Measurements from ENCODE around the gene PROC.
A peak's percentile ranks its signal among the peaks of the same experiment; 100 is the strongest.

Gene PROC

DNA sequence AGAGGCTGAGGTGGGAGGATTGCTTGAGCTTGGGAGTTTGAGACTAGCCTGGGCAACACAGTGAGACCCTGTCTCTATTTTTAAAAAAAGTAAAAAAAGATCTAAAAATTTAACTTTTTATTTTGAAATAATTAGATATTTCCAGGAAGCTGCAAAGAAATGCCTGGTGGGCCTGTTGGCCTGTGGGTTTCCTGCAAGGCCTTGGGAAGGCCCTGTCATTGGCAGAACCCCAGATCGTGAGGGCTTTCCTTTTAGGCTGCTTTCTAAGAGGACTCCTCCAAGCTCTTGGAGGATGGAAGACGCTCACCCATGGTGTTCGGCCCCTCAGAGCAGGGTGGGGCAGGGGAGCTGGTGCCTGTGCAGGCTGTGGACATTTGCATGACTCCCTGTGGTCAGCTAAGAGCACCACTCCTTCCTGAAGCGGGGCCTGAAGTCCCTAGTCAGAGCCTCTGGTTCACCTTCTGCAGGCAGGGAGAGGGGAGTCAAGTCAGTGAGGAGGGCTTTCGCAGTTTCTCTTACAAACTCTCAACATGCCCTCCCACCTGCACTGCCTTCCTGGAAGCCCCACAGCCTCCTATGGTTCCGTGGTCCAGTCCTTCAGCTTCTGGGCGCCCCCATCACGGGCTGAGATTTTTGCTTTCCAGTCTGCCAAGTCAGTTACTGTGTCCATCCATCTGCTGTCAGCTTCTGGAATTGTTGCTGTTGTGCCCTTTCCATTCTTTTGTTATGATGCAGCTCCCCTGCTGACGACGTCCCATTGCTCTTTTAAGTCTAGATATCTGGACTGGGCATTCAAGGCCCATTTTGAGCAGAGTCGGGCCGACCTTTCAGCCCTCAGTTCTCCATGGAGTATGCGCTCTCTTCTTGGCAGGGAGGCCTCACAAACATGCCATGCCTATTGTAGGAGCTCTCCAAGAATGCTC is 6.6 kb downstream of the PROC start:
- Histone ChIP-seq H3K4me1 (ENCODE audit: control insufficient read depth in 2 of 2, insufficient read depth in 1 of 2, low read depth in 1 of 2, low read length in 2 of 2) (peaks cover 4 to 5% of the 10 kb centered on the region in 2 donors), H3K9ac (ENCODE audit: low read depth, low read length, poor library complexity) (no peak overlapping the region), H3K4ac (ENCODE audit: low read length) (no peak overlapping the region), H4K8ac (ENCODE audit: low read depth, low read length) (no peak overlapping the region), H3K18ac (ENCODE audit: low read length) (peak overlapping the region; percentile 8), H3K9me3 (replicated peaks in 1 of 2; ENCODE audit: control insufficient read depth in 2 of 2, insufficient read depth in 1 of 2, low read depth in 1 of 2, low read length in 2 of 2) (no peaks in the 10 kb centered on the region), H3K4me3 (ENCODE audit: low read length in 2 of 2) (no peak overlapping the region), H2BK120ac (ENCODE audit: low read depth, low read length) (no peak overlapping the region), H3K36me3 (replicated peaks in 1 of 2; ENCODE audit: control insufficient read depth in 2 of 2, insufficient read depth in 2 of 2, low read length in 2 of 2) (no peaks in the 10 kb centered on the region), H3K79me1 (ENCODE audit: low read depth, low read length) (peaks cover 4% of the 10 kb centered on the region), H2AFZ (ENCODE audit: low read length) (peak overlapping the region; percentile 3), H3K23ac (ENCODE audit: low read depth, low read length, poor library complexity) (no peak overlapping the region), H3K14ac (ENCODE audit: low read length) (no peak overlapping the region), H3K4me2 (ENCODE audit: insufficient read depth, low read length, poor library complexity, severe bottlenecking) (no peak overlapping the region), H2AK5ac (ENCODE audit: low read depth, low read length) (no peak overlapping the region), H4K91ac (ENCODE audit: low read depth, low read length, poor library complexity) (no peak overlapping the region), H3K27me3 (ENCODE audit: control insufficient read depth in 3 of 3, insufficient read depth in 3 of 3, low read depth in 1 of 3, low read length in 3 of 3) (peaks cover 4 to 74% (median 19%) of the 10 kb centered on the region in 3 experiments), H2BK12ac (ENCODE audit: low read length) (no peak overlapping the region), H2BK5ac (ENCODE audit: low read length) (no peak overlapping the region), H3K27ac (replicated peaks; ENCODE audit: low read length) (no peak overlapping the region), H2BK15ac (ENCODE audit: low read length) (no peak overlapping the region)
- no CpG with 5 or more reads among the region's 13 CpGs for WGBS, 2 donors (ENCODE audit: extremely low coverage in 2 of 2, insufficient read length in 2 of 2, insufficient replicate concordance in 1 of 2)
- no peak for DNase-seq (ENCODE audit: low spot score)

- no peak overlapping the region for H3K18ac ChIP-seq (ENCODE audit: low read length)
- H3K4me1 ChIP-seq (ENCODE audit: control insufficient read depth in 2 of 2, insufficient read depth in 1 of 2, low read depth in 1 of 2, low read length in 2 of 2): peaks cover 4 to 5% of the 10 kb centered on the region in 2 donors
- H2AFZ ChIP-seq (ENCODE audit: low read length): no peak overlapping the region
- H4K91ac ChIP-seq (ENCODE audit: low read depth, low read length, poor library complexity): no peak overlapping the region
- H3K27me3 ChIP-seq (ENCODE audit: control insufficient read depth in 3 of 3, insufficient read depth in 3 of 3, low read depth in 1 of 3, low read length in 3 of 3): peaks cover 4 to 65% (median 17%) of the 10 kb centered on the region in 3 experiments
- no peak overlapping the region for H2BK5ac ChIP-seq (ENCODE audit: low read length)
- no peak overlapping the region for H3K27ac ChIP-seq (replicated peaks; ENCODE audit: low read length)
- no peak overlapping the region for H3K4me2 ChIP-seq (ENCODE audit: insufficient read depth, low read length, poor library complexity, severe bottlenecking)
- no peak overlapping the region for H3K14ac ChIP-seq (ENCODE audit: low read length)
- no peaks in the 10 kb centered on the region for H3K36me3 ChIP-seq (replicated peaks in 1 of 2; ENCODE audit: control insufficient read depth in 2 of 2, insufficient read depth in 2 of 2, low read length in 2 of 2)
- DNase-seq (ENCODE audit: low spot score): no peak
- no CpG with 5 or more reads among the region's 16 CpGs for WGBS, 2 donors (ENCODE audit: extremely low coverage in 2 of 2, insufficient read length in 2 of 2, insufficient replicate concordance in 1 of 2)
- H3K9ac ChIP-seq (ENCODE audit: low read depth, low read length, poor library complexity): peak overlapping the region; percentile 50
- H2AK5ac ChIP-seq (ENCODE audit: low read depth, low read length): peak overlapping the region; percentile 49
- H3K79me1 ChIP-seq (ENCODE audit: low read depth, low read length): peaks cover 4% of the 10 kb centered on the region
- peak overlapping the region; percentile 86 for H2BK12ac ChIP-seq (ENCODE audit: low read length)
- H2BK15ac ChIP-seq (ENCODE audit: low read length): peak overlapping the region; percentile 90
- peak overlapping the region; percentile 83 for H3K23ac ChIP-seq (ENCODE audit: low read depth, low read length, poor library complexity)
- peak overlapping the region; percentile 54 for H2BK120ac ChIP-seq (ENCODE audit: low read depth, low read length)
- H3K9me3 ChIP-seq (replicated peaks in 1 of 2; ENCODE audit: control insufficient read depth in 2 of 2, insufficient read depth in 1 of 2, low read depth in 1 of 2, low read length in 2 of 2): no peaks in the 10 kb centered on the region
- H4K8ac ChIP-seq (ENCODE audit: low read depth, low read length): no peak overlapping the region
- no peak overlapping the region for H3K4ac ChIP-seq (ENCODE audit: low read length)
- H3K4me3 ChIP-seq (ENCODE audit: low read length in 2 of 2): no peak overlapping the region
Measured at GRCh38 chr2:127425540-127426490, 7.6 kb downstream of the PROC start.

- H2BK5ac ChIP-seq (ENCODE audit: low read length): no peak overlapping the region
- H2BK12ac ChIP-seq (ENCODE audit: low read length): peak overlapping the region; percentile 52
- peaks cover 4 to 5% of the 10 kb centered on the region in 2 donors for H3K4me1 ChIP-seq (ENCODE audit: control insufficient read depth in 2 of 2, insufficient read depth in 1 of 2, low read depth in 1 of 2, low read length in 2 of 2)
- WGBS, 2 donors (ENCODE audit: extremely low coverage in 2 of 2, insufficient read length in 2 of 2, insufficient replicate concordance in 1 of 2): no CpG with 5 or more reads among the region's 10 CpGs
- H3K27me3 ChIP-seq (ENCODE audit: control insufficient read depth in 3 of 3, insufficient read depth in 3 of 3, low read depth in 1 of 3, low read length in 3 of 3): peaks cover 4 to 56% (median 17%) of the 10 kb centered on the region in 3 experiments
- peaks cover 4% of the 10 kb centered on the region for H3K79me1 ChIP-seq (ENCODE audit: low read depth, low read length)
- no peak overlapping the region for H2AFZ ChIP-seq (ENCODE audit: low read length)
- H3K27ac ChIP-seq (replicated peaks; ENCODE audit: low read length): no peak overlapping the region
- H3K36me3 ChIP-seq (replicated peaks in 1 of 2; ENCODE audit: control insufficient read depth in 2 of 2, insufficient read depth in 2 of 2, low read length in 2 of 2): no peaks in the 10 kb centered on the region
- H3K4me3 ChIP-seq (ENCODE audit: low read length in 2 of 2): no peak overlapping the region
- H2AK5ac ChIP-seq (ENCODE audit: low read depth, low read length): peak overlapping the region; percentile 30
- H2BK15ac ChIP-seq (ENCODE audit: low read length): peak overlapping the region; percentile 50
- no peak overlapping the region for H3K9ac ChIP-seq (ENCODE audit: low read depth, low read length, poor library complexity)
- H3K23ac ChIP-seq (ENCODE audit: low read depth, low read length, poor library complexity): no peak overlapping the region
- H3K18ac ChIP-seq (ENCODE audit: low read length): peak overlapping the region; percentile 27
- no peak overlapping the region for H3K4ac ChIP-seq (ENCODE audit: low read length)
- H4K91ac ChIP-seq (ENCODE audit: low read depth, low read length, poor library complexity): no peak overlapping the region
- H3K14ac ChIP-seq (ENCODE audit: low read length): no peak overlapping the region
- no peaks in the 10 kb centered on the region for H3K9me3 ChIP-seq (replicated peaks in 1 of 2; ENCODE audit: control insufficient read depth in 2 of 2, insufficient read depth in 1 of 2, low read depth in 1 of 2, low read length in 2 of 2)
- H3K4me2 ChIP-seq (ENCODE audit: insufficient read depth, low read length, poor library complexity, severe bottlenecking): no peak overlapping the region
- DNase-seq (ENCODE audit: low spot score): no peak
- no peak overlapping the region for H2BK120ac ChIP-seq (ENCODE audit: low read depth, low read length)
- no peak overlapping the region for H4K8ac ChIP-seq (ENCODE audit: low read depth, low read length)
Measured at GRCh38 chr2:127426501-127427354, 8.5 kb downstream of the PROC start.
